Omental fat pad (tissue), 4 donors: Measurements from ENCODE around the gene SNX15. TPM values are rescaled to one million over a fixed set of nuclear protein-coding genes. Genes with fewer than 3 reads are reported as not detected.
"Not testable (repeated sequence)": the region's sequence is repeated elsewhere in the genome, so short reads cannot be mapped to it uniquely, and the experiment has no call there.

Experiments
- ATAC-seq: fragments of 150-250 bp; one replicate; pipeline ENCODE4 v1.9.1; 2016; ENCODE audit warnings: mild to moderate bottlenecking, moderate library complexity; ENCODE audit not compliant: low FRiP score
- DNase-seq: peaks from one replicate; pipeline ENCODE4 v3.0.0-alpha.2; 2019; ENCODE audit warnings: low spot score
- total RNA-seq, 4 donors: library from RNA; depleted of rRNA; stranded (reverse); fragments of >200 nt; gene quantifications; one replicate each; pipeline ENCODE4 v1.1.0, GENCODE V29; 2016
- TF ChIP-seq, protein P1 (sequence below), 3 donors: fragments of 450-650 bp; IDR thresholded peaks; one replicate each; pipeline ENCODE4 v1.5.1; 2016 to 2017; ENCODE audit warnings: antibody characterized with exemption in 3 of 3, mild to moderate bottlenecking in 3 of 3, moderate library complexity in 2 of 3

Gene SNX15
- total RNA-seq, 4 donors from 2014 or later, result 14.7 to 28.5 (median 20.0) TPM

DNA sequence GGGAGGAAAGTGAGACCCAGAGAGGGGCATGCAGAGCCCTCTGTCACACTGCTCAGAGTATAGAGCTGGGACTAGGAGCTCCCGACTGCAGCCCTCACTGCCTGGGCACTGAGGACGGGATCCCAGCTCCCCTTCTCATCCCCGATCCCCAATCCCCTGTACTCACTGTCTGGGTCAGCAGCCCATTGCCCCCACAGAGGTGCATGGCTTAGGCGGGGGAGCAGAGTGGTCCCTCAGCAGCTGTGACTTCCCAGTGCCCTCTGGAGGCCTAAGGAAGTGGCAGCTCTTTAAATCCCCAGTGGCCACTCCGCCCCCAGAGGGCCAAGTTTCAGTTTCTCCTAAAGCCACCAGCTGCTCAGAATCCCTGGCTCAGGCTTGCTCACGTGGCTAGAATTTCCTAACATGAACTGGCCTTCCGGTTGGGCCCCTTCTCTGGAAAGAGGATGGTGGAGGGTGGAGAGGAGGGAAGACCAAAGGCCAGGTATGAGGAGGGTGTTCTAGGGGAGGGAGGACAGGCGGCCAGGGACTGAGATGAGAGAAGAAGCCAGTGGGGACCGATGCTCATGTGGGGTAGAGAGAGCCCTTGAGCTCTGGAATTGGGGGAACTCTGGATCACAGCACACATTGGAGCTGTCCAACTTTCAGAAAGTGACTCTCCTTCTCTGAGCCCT is 30.4 kb upstream of the SNX15 start, which contains the start of gene BATF2:
Gene BATF2 (minus strand): TSS at position 262 of the 671 bp plus-strand sequence. CDS start 57 bp downstream, at position 205.
- DNase-seq, result no peak
- ATAC-seq, result peak; percentile 50
- TF ChIP-seq, protein P1, sequence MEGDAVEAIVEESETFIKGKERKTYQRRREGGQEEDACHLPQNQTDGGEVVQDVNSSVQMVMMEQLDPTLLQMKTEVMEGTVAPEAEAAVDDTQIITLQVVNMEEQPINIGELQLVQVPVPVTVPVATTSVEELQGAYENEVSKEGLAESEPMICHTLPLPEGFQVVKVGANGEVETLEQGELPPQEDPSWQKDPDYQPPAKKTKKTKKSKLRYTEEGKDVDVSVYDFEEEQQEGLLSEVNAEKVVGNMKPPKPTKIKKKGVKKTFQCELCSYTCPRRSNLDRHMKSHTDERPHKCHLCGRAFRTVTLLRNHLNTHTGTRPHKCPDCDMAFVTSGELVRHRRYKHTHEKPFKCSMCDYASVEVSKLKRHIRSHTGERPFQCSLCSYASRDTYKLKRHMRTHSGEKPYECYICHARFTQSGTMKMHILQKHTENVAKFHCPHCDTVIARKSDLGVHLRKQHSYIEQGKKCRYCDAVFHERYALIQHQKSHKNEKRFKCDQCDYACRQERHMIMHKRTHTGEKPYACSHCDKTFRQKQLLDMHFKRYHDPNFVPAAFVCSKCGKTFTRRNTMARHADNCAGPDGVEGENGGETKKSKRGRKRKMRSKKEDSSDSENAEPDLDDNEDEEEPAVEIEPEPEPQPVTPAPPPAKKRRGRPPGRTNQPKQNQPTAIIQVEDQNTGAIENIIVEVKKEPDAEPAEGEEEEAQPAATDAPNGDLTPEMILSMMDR (IDR thresholded peaks at IDR 0.05), result no peak

DNA sequence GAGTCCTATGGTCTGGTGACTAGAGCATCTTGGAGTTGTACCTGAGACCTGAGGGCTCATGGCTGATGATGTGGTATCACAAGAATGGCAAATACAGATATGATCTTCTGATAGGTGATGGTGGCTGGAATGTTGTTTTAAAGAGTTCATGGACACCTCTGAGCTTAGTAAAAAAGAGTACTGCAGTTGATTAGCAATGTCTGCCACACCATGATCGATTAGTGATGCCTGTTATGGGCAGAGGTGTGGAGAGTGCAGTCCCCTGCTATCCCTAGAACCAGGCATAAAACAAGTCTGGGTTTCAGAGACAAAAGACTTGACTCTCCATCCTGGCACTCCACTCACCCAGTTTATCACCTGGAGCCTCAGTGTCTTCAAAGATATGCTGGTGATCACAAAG is 29.1 kb upstream of the SNX15 start:
- TF ChIP-seq, protein P1 (IDR thresholded peaks at IDR 0.05), result no peak
- ATAC-seq (no peak), DNase-seq (no peak)

DNA sequence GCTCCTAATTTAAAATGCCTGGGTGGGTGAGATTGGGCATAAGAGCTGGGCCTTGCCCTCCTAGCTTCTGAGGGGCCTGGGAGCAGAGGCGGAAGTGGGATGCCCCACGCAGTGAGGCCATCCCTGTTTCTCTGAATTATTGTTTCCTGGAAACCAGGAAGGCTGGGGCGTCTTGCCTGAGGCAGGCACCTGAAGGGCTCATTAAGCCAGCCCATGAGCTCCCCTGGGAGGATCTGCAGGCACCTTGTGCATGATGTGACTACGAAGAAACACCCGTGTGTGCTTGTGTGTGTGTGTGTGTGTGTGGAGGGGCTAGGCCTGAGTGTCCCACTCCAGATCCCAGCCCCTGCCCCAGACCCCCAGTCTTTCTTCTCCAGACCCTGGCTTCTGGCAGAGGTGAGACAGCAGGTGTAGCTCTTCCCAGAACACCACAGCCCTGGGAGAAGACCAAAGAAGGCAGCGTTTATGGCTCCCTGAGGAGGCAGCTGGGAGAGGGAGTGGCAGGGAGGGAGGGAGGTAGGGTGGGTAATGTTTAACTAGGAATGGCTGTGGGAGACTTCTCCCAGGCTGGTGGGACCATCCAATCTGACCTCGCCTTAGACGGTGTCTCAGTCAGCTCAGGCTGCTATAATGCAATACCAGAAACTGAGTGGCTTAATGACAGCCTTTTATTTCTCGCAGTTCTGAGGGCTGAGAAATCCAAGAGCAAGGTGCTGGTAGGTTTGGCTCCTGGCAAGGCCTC is 28.4 kb upstream of the SNX15 start:
- TF ChIP-seq, protein P1 (IDR thresholded peaks at IDR 0.05), result no peak
- ATAC-seq, result no peak
- DNase-seq, result no peak

DNA sequence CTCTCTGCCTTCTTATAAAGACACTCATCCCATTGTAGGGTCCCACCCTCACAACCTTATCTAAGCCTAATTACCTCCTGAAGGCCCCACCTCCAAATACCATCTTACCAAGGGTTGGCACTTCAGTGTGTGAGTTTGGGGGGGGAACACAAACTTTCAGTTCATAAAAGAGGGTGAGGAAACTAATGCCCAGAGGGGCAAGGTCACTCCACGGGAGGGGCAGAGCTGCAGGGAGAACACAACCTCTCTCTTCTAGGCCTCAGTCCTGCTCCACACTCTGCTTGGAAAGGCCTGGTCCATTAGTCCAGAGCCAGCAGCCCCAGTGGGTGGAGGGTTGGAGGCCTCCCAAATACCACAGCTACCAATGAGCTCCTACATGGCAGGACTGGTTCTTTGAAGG is 27.8 kb upstream of the SNX15 start:
- DNase-seq, result no peak
- no peak for ATAC-seq
- TF ChIP-seq, protein P1 (IDR thresholded peaks at IDR 0.05), result no peak

DNA sequence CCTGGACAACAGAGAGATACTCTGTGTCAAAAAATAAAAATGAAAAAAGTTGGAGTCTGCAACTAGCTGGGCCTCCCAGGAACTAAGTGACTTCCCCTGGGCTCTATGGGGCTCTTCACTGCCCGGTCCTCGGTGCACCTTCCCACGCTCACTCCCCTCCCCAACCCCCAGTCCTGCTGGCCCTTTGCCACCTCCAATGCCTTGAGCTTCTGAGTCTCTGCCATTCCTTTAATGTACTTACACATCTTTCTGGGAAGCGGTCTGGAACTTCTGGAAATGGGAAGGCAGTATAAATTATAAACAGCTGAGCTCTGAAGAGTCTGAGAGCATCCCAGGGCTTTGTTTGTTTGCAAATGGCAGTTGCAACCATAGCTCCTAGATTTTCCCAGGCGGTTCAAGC is 24.5 kb upstream of the SNX15 start:
- TF ChIP-seq, protein P1 (IDR thresholded peaks at IDR 0.05), result no peak
- ATAC-seq (no peak), DNase-seq (no peak)

DNA sequence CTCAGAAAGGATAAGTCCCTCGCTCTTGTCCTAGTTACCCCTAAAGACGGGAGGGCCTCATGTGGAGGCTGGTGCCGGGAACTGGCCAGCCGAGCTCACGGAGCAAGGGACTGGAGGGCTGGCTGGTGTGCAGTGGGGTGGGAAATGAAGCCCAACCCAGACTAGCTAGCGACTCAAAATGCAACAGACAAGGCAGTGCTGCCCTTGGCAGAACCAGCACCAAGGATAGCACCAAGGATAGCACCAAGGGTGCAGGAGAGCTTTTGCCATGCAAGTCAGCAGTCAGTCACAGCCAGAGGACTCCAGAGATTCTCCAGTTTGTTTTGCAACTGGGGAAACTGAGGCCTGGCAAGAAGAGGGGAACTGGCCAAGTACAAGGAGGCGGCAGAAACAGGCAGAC is 24.0 kb upstream of the SNX15 start:
- DNase-seq (no peak), ATAC-seq (no peak)
- TF ChIP-seq, protein P1 (IDR thresholded peaks at IDR 0.05), result no peak

DNA sequence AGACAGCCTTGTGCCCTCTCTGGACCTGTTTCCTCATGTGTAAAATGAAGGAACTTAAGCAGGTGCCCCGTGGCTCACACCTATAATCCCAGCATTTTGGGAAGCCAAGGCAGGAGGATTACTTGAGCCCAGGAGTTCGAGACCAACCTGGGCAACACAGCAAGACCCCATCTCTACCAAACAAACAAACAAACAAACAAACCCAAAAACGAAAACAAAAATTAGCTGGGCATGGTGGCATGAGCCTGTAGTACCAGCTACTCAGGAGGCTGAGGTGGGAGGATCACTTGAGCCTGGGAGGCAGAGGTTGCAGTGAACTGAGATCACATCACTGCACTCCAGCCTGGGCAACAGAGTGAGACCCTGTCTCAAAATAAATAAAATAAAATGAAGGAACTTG is 23.3 kb upstream of the SNX15 start:
- ATAC-seq, DNase-seq: not testable (repeated sequence)
